22Rv1 (cell line): ENCODE results near the gene E2F2.

Experiments used
- CTCF ChIP-seq: fragments of 450-650 bp; IDR thresholded peaks from 2 replicates; pipeline ENCODE4 v1.5.1; 2017; ENCODE audit warnings: mild to moderate bottlenecking
- ZFX ChIP-seq: fragments of 450-650 bp; IDR thresholded peaks from 2 replicates; pipeline ENCODE4 v1.6.1; 2017; ENCODE audit warnings: antibody characterized with exemption, borderline replicate concordance

- TF ChIP-seq CTCF: no peak
- TF ChIP-seq ZFX: no peak
These were observed 51.4 kb downstream of the E2F2 start for GRCh38 chr1:23479666-23479941.
